HepG2 (cell line): ENCODE data around the gene CLASP1. TPM values are rescaled to one million over a fixed set of nuclear protein-coding genes. Genes with fewer than 3 reads are reported as not detected.
A peak's percentile ranks its signal among the peaks of the same experiment; 100 is the strongest.

Experiments used
- CEBPB ChIP-seq: IDR thresholded peaks from 2 replicates; pipeline ENCODE4 v1.6.1; 2011; ENCODE audit warnings: low read depth, low read length, improper control_type of control experiment, borderline replicate concordance
- CHD2 ChIP-seq: IDR thresholded peaks from 2 replicates; pipeline ENCODE4 v1.6.1; 2011; ENCODE audit warnings: low read depth, low read length, improper control_type of control experiment
- ESRRA ChIP-seq: sonication (generic); formaldehyde crosslinking; IDR thresholded peaks from 2 replicates; pipeline ENCODE4 v1.5.1; 2020; ENCODE audit warnings: mild to moderate bottlenecking, low read depth, missing genetic modification reagents
- FOSL2 ChIP-seq: sonication (generic); formaldehyde crosslinking; IDR thresholded peaks from 2 replicates; pipeline ENCODE4 v1.4.0; 2020; ENCODE audit warnings: missing genetic modification reagents
- KLF9 ChIP-seq: IDR thresholded peaks from 2 replicates; pipeline ENCODE4 v1.6.1; 2016; ENCODE audit warnings: low read depth
- PAXIP1 ChIP-seq: sonication (generic); formaldehyde crosslinking; conservative IDR thresholded peaks from 2 replicates; pipeline ENCODE4 v1.4.0; 2020; ENCODE audit warnings: mild to moderate bottlenecking, missing genetic modification reagents, moderate library complexity
- PRDM4 ChIP-seq: sonication (generic); formaldehyde crosslinking; IDR thresholded peaks from 2 replicates; pipeline ENCODE4 v1.9.0; 2021; ENCODE audit warnings: missing genetic modification reagents, borderline replicate concordance
- SMAD1 ChIP-seq: sonication (generic); formaldehyde crosslinking; IDR thresholded peaks from 2 replicates; pipeline ENCODE4 v1.4.0; 2020; ENCODE audit warnings: missing genetic modification reagents, low read depth, mild to moderate bottlenecking, borderline replicate concordance
- SP4 ChIP-seq: sonication (generic); formaldehyde crosslinking; IDR thresholded peaks from 2 replicates; pipeline ENCODE4 v1.8.1; 2023; ENCODE audit warnings: mild to moderate bottlenecking, missing genetic modification reagents
- UBTF ChIP-seq: sonication (generic); formaldehyde crosslinking; IDR thresholded peaks from 2 replicates; pipeline ENCODE4 v1.4.0; 2020; ENCODE audit warnings: mild to moderate bottlenecking, missing genetic modification reagents
- ZFP90 ChIP-seq: sonication (generic); formaldehyde crosslinking; IDR thresholded peaks from 2 replicates; pipeline ENCODE4 v1.8.0; 2022; ENCODE audit warnings: missing genetic modification reagents, mild to moderate bottlenecking, inconsistent platforms, borderline replicate concordance
- ZNF710 ChIP-seq: sonication (generic); formaldehyde crosslinking; IDR thresholded peaks from 2 replicates; pipeline ENCODE4 v1.5.0; 2020; ENCODE audit warnings: mild to moderate bottlenecking, missing genetic modification reagents, borderline replicate concordance
- polyA plus RNA-seq, 8 experiments: library from polyadenylated mRNA; depleted of rRNA in 3 of 8; stranded (reverse) in 7 of 8; unstranded in 1 of 8; fragments of >200 nt; fragmentation: Illumina TruSeq in 4 of 8; extraction: Trizol in 4 of 8; gene quantifications; 2 replicates each; pipeline versions ENCODE4 v1.2.1 to v1.2.3, GENCODE V29; 2011 to 2016; ENCODE audit warnings: low read depth in 4 of 8, missing spikeins in 1 of 8, mixed read lengths in 1 of 8; ENCODE audit not compliant: insufficient read depth in 1 of 8
- total RNA-seq, 5 experiments: library from RNA; depleted of rRNA; stranded (reverse); fragments of >200 nt; fragmentation: Illumina TruSeq; extraction: Trizol; gene quantifications; 2 replicates each; pipeline ENCODE4 v1.2.3, GENCODE V29; 2016; ENCODE audit warnings: low read depth in 1 of 5

Gene CLASP1
- total and polyA plus RNA-seq, 2 of the 13 experiments (the other 11 are each of a cell fraction or from before 2014, with no cell fraction given): 11.7 to 47.9 TPM

GRCh38 chr2:121649596-121650314 is 493 bp upstream of the CLASP1 start (continued):
- peak; percentile 45; the same call in 1 of the 2 replicates for TF ChIP-seq ZNF710 (CRISPR knock-in tag)
- peak; percentile 28; the same call in 1 of the 2 replicates for TF ChIP-seq CEBPB
- peak; percentile 45; the same call in 1 of the 2 replicates for TF ChIP-seq UBTF (CRISPR knock-in tag)
- TF ChIP-seq FOSL2 (CRISPR knock-in tag): peak; percentile 39; the same call in 1 of the 2 replicates
- TF ChIP-seq PAXIP1: peak; percentile 71
- peak; percentile 72 for TF ChIP-seq SP4 (CRISPR knock-in tag)
- TF ChIP-seq SMAD1 (CRISPR knock-in tag): no peak; the same call in none of the 2 replicates
- no peak for TF ChIP-seq CHD2
- 0 out of 2 replicates have a peak, but pooled peaks have one; percentile 46 for TF ChIP-seq KLF9 (CRISPR knock-in tag)
- TF ChIP-seq ESRRA (CRISPR knock-in tag): peak; percentile 53; the same call in 1 of the 2 replicates
- TF ChIP-seq PRDM4: peak; percentile 79; the same call in 1 of the 2 replicates
- peak; percentile 75; the same call in 1 of the 2 replicates for TF ChIP-seq ZFP90
